Fibroblast of mammary gland (primary cell): Measurements from ENCODE around the gene CDKL4.

Experiments
- DNase-seq: peaks from one replicate; pipeline ENCODE4 v3.0.0-alpha.2; 2010; ENCODE audit warnings: low read depth
- H3K4me3 ChIP-seq: 2 replicates; pipeline ENCODE4 v1.5.1; 2011; ENCODE audit warnings: low read depth, mild to moderate bottlenecking, low read length, moderate library complexity; ENCODE audit not compliant: control insufficient read depth
- TF ChIP-seq, protein P1 (sequence below): conservative IDR thresholded peaks from 2 replicates; pipeline ENCODE4 v1.5.1; 2011; ENCODE audit warnings: low read depth, low read length, inconsistent platforms; ENCODE audit not compliant: control insufficient read depth, insufficient read depth

The CDKL4 gene

DNA sequence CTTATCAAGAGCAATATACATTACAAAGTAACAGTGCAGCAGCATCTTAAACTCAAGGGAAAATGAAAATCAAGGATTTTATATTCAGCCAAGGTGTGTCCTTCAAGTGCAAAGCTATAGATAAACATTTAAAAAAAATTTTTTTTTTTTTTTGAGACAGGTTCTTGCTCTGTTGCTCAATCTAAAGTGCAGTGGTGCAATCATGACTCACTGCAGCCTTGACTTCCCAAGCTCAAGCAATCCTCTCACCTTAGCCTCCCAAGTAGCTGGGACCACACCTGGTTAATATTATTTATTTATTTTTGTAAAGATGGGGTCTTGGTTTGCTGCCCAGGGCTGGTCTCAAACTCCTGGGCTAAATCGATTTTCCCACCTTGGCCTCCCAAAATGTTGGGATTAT lies 9.0 kb downstream of the CDKL4 start:
- TF ChIP-seq, protein P1, sequence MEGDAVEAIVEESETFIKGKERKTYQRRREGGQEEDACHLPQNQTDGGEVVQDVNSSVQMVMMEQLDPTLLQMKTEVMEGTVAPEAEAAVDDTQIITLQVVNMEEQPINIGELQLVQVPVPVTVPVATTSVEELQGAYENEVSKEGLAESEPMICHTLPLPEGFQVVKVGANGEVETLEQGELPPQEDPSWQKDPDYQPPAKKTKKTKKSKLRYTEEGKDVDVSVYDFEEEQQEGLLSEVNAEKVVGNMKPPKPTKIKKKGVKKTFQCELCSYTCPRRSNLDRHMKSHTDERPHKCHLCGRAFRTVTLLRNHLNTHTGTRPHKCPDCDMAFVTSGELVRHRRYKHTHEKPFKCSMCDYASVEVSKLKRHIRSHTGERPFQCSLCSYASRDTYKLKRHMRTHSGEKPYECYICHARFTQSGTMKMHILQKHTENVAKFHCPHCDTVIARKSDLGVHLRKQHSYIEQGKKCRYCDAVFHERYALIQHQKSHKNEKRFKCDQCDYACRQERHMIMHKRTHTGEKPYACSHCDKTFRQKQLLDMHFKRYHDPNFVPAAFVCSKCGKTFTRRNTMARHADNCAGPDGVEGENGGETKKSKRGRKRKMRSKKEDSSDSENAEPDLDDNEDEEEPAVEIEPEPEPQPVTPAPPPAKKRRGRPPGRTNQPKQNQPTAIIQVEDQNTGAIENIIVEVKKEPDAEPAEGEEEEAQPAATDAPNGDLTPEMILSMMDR, result no peak
- DNase-seq, result peak; percentile 50
- no peak overlapping the region for H3K4me3 ChIP-seq

DNA sequence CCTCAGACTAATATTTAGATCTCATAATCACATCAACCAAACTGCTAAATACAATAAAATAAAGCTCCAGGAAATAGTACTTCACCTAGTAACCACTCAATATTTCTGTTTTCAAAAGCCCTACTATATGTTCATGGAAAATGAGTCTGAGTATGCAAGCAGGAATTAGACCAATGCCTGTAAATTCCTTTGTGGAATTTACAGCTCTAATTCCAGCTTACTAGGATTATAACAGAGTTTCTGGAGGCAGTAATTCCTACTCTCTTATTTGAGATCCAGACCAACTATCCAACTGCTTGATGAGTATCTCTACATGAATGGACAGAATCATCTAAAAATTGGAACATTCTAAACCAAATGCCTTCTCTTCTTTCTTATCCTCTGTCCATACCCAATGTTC lies 11.6 kb downstream of the CDKL4 start:
- TF ChIP-seq, protein P1, result no peak

DNA sequence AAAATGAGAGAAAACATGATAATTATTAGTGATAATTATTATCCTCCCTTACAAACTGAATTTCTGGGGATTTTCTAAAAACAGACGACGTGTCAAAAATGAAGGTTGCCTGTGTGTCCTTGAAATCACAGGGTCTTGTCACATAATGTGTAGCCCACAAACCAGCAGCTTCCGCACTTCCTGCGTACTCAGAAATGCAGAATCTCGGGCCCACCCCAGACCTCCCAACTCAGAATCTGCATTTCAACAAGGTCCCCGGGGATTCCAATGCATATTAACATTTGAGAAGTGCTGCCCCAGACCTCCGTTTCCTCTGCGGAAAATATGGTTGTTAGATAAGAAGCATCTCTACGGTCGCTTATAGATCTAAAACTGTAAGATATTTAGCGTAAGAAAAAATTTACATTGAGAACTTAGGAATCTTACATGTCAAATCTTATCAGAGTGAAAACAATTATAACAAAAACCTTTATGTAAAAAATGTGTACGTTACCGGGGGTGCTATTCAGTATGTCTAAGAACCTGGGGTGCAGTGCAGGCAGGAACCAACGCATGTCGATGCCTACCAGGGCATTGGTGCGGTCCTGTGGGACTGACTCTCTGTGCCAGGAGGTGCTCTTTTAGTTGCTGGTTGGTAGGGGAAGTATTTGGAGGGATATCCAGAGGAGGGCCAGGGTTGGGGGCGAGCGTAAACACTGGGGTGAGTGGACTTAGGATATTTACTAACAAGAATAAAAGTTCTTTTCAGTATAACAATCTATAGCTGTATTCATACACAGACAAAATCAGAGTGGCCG lies 15.2 kb downstream of the CDKL4 start:
- DNase-seq, result no peak
- no peak overlapping the region for H3K4me3 ChIP-seq
- TF ChIP-seq, protein P1, result no peak

More for the DNA sequence above, 11.6 kb downstream of the CDKL4 start:
- H3K4me3 ChIP-seq, result no peak overlapping the region
- no peak for DNase-seq

DNA sequence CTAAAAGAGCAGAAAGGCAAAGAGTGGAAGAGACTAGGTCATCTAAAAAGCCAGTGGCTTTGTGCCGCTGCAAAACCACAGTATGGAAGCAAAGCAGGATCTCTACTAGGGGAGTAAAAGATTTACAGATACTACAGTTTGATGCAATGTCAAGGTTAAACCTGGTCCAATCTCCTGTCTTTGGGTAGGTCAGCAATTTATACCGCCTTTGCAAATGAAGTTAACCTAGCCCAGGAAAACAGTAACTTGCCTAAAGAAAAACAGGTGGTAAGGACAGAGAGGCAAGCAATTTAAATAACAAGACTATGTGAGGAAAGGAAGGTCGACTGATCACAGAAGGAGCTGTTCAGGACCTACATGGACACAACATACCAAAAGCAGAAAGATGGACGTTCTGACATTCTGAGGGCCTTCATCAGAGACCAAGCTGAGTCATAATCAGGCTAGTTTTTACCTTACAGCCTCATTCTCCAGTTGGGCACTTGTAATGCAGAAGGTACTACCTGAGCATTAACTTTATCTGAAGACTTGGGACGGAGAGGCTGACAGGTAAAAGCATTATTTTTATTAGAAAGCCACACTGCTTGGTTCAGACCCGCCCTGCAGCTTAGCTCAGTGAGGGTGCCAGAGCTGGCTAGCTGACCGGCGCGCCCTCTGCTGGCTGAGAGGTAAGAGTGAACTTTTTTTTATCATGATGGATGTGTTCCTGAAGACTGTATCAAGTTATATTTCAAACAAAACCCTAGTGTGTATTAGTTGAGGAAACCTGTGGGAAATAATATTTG lies 15.9 kb downstream of the CDKL4 start:
- no peak overlapping the region for H3K4me3 ChIP-seq
- DNase-seq, result peak; percentile 65
- TF ChIP-seq, protein P1, result peak; percentile 85

DNA sequence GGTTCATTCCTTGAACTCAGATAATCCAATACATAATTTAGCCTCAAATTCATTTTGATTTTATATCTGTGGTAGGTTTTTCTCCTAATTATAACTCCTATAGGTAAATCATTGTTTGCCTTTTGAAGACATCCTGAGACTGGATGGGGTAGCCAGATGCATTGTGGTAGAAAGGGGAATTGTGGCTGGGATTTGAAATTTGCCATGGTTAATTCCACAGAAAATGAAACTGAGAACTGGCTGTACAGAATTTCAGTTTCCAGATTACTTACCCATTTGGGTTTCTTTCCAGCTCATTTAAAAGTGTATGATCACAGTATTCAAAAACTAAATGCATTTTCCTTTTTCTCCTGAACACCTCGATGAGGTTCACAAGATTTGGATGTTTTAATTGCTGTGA lies 18.2 kb downstream of the CDKL4 start:
- TF ChIP-seq, protein P1, result no peak
- H3K4me3 ChIP-seq, result no peak overlapping the region
- DNase-seq, result no peak

DNA sequence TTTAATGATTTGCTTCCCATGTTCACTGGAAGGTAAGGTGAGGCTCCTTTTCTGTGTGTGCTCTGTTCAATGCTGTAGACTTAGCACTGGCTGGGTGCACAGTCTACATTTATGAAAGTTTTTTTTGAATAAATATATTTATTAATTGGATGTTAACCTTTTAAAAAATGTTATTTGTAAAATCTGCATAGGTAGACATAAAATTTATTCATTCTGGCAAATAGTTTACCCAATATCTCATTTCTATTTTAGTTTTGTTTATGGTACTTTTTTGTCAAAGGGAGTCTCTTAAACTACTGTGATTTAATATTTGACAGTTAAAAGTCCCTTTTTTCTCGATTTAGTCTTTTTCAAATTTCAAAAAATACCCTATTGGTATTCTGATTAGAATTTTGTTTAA lies 19.9 kb downstream of the CDKL4 start:
- TF ChIP-seq, protein P1, result no peak
- DNase-seq, result no peak
- no peak overlapping the region for H3K4me3 ChIP-seq
